ENCODE data around the gene PSMC3. TPM values are rescaled to one million over a fixed set of nuclear protein-coding genes. Genes with fewer than 3 reads are reported as not detected.
A peak's percentile ranks its signal among the peaks of the same experiment; 100 is the strongest.

Gene PSMC3
- total and polyA plus RNA-seq, 9 of the 15 experiments (the other 6 are each of a cell fraction or from before 2014, with no cell fraction given): 44.3 to 324 (median 240) TPM

GRCh38 chr11:47407746-47408590 is 18.3 kb downstream of the PSMC3 start, which contains the start of gene SLC39A13 (continued):
- TF ChIP-seq RERE (CRISPR knock-in tag; IDR thresholded peaks at IDR 0.05; ENCODE audit: borderline replicate concordance) (no peak), KHSRP (IDR thresholded peaks at IDR 0.05) (no peak), MECOM (CRISPR knock-in tag; IDR thresholded peaks at IDR 0.05) (no peak), KDM4B (IDR thresholded peaks at IDR 0.05; ENCODE audit: borderline replicate concordance in 2 of 2, low read depth in 1 of 2) (peak in 1 of 2 experiments; percentile 96; a peak in 1 of 4 replicates), ELF4 (CRISPR knock-in tag; IDR thresholded peaks at IDR 0.05) (no peak), CTBP1 (IDR thresholded peaks at IDR 0.05; ENCODE audit: borderline replicate concordance) (peak; percentile 97), GABPA (tag; conservative IDR thresholded peaks at IDR 0.05; ENCODE audit: low read depth) (peak; percentile 100), BCL6 (CRISPR knock-in tag; IDR thresholded peaks at IDR 0.05) (no peak), CHD4 (IDR thresholded peaks at IDR 0.05; ENCODE audit: insufficient read depth, insufficient replicate concordance, low read depth, low read length, poor library complexity, severe bottlenecking) (no peak), NR3C1 (CRISPR knock-in tag; IDR thresholded peaks at IDR 0.05) (no peak; the same call in 1 of the 2 replicates), MBD1 (CRISPR knock-in tag; IDR thresholded peaks at IDR 0.05) (no peak), STAT5B (CRISPR knock-in tag; IDR thresholded peaks at IDR 0.05) (no peak), SMAD1 (IDR thresholded peaks at IDR 0.05; ENCODE audit: low read depth, low read length, partially characterized antibody) (peak; percentile 12), SNRNP70 (optimal IDR thresholded peaks at IDR 0.05; ENCODE audit: low read depth, low read length) (no peak), SMARCA4 (IDR thresholded peaks at IDR 0.05) (peak; percentile 79), MCM7 (IDR thresholded peaks at IDR 0.05) (no peak), MTF1 (CRISPR knock-in tag; IDR thresholded peaks at IDR 0.05; ENCODE audit: borderline replicate concordance) (no peak), ZBED1 (IDR thresholded peaks at IDR 0.05) (0 out of 2 replicates have a peak, but pooled peaks have one; percentile 60), CBX8 (IDR thresholded peaks at IDR 0.05; ENCODE audit: borderline replicate concordance, extremely low read depth, low read depth, low read length, poor library complexity, severe bottlenecking) (no peak)
